GM12872 (cell line): Measurements from ENCODE around the gene CCDC3.

ENCODE experiments used
- CTCF ChIP-seq: IDR thresholded peaks from 3 replicates; pipeline ENCODE4 v1.5.1; 2011; ENCODE audit warnings: low read depth, mild to moderate bottlenecking, low read length, moderate library complexity; ENCODE audit not compliant: insufficient read depth

Gene CCDC3

DNA sequence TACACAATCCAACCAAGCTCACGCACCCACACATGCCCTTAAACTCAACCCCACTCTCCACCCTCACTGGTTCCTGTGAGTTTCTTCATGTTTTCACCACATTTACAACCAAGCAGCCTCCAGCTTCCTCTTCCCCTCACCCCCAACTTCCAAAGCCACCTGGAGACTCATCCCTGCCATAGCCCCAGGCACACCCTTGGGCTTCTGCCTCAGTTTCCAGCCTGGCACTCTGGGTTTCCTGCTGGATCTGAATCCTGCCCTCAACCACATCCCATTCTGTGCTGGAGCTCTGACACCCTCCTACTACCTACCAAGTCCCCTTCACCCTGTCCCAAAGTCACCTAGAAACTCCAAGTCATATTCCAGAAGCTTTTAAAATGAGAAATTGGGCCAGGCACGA is 29.4 kb downstream of the CCDC3 start:
- TF ChIP-seq CTCF: no peak

DNA sequence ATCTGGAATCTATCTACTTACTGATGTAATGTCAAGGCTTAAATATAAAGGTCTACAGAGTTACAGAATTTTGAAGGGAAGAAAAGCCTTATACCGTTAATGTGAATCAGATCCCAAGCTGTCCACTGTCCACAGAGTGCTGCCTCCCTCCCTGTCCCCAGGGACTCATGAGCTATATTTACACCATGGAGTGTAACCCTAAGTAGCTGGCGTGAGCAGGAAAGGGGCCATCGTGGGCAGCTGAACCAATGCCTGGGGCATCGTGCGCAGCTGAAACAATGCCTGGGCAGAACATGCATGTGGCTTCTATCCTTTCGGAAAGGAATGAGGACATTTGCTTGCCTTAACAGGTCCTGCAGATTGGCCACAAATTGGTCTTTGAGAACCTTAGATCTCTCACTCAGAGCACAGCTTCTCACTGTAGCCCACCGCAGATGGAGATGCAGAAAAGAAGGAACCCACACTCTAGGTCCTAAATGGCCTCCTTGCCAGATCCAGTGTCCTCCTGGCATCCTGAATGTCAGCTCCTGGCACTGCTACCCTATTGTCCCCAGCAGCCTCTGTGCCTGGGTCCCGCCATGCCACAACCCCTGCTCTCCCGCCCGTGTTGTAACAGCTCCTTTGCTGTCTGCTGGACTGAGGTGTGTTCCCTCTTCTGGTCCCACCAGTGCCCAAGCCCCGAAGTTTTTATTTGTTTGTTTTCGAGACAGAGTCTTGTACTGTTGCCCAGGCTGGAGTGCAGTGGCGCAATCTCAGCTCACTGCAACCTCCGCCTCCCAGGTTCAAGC is 30.3 kb downstream of the CCDC3 start:
- TF ChIP-seq CTCF: no peak

- TF ChIP-seq CTCF: no peak
Measured at GRCh38 chr10:12969951-12970350, 31.6 kb downstream of the CCDC3 start.

DNA sequence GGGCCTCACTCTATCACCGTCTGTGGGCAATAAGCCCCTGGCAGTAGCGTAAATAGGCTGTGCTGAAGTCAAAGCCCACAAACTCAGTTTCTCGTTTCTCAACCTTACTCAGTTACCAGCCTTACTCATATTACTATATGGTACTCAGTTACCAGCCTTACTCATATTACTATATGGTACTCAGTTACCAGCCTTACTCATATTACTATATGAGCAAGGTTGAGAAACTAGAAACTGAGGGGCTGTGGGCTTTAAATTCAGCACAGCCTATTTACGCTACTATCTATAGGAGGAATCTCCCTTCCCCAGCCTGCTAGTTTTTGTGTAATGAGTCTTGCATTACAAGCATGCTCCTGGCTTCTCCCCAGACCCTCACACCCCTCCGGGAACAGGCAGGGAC is 35.4 kb downstream of the CCDC3 start:
- no peak for TF ChIP-seq CTCF

GRCh38 chr10:12965571-12965970 is 35.9 kb downstream of the CCDC3 start:
- TF ChIP-seq CTCF: no peak

DNA sequence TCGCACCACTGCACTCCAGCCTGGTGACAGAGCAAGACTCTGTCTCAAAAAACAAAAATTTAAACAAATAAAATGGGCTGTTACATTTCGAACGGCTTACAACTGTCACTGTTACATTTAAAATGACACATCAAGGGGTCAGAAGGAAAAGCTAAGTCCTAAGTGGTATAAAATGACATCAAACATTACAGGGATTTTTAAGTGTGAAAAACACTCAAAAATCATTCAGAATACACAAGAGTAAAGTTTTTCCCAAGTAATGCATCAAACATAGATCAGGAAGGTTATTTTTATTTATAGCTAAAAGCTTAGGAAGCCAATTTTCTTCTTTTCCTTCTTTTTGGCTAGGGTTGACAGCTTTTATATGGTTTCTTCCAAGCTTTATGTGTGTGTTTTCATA is 39.0 kb downstream of the CCDC3 start:
- TF ChIP-seq CTCF: no peak

GRCh38 chr10:12961416-12962205 is 39.9 kb downstream of the CCDC3 start:
- TF ChIP-seq CTCF: no peak
